Measurements from ENCODE around the gene HABP4. TPM values are rescaled to one million over a fixed set of nuclear protein-coding genes. Genes with fewer than 3 reads are reported as not detected.

HABP4 gene
- total and polyA plus RNA-seq, 9 of the 15 experiments (the other 6 are each of a cell fraction or from before 2014, with no cell fraction given), result 0.38 to 2.4 (median 1.9) TPM

DNA sequence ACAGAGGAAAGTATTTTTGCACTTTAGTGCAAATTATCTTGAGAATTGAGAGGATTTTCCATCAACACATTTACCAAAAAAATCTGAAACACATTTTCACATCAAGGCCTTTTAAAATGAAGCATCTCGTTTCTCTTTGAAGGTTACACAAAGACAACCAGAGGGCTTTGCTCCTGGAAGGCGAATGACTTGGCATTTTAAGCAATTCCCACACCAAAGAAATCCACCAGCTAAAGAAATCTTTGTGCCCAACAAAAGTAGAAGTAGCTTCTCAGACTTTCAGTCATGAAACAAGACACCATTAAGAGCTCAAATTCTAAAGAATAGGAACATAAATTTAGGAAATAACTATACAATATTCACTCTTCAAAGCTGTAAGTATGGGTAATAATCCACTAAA is 59.9 kb downstream of the HABP4 start:
- H3K9ac ChIP-seq (ENCODE audit: insufficient read depth in 1 of 2, low read depth in 2 of 2, low read length in 2 of 2), result no peak overlapping the region
- no TSS peak for BruUV-seq (replicated peaks)
- intact Hi-C loops (cut with micrococcal nuclease) (no loop called here), in situ Hi-C loops (cut with MboI) (no loop called here)
- no peak for ATAC-seq
- no peaks in the 10 kb centered on the region for H3K9me1 ChIP-seq (ENCODE audit: control insufficient read depth, insufficient read depth, low read length)
- no peak for DNase-seq (ENCODE audit: extremely low read depth in 1 of 4, low spot score in 3 of 4)
- H3K79me2 ChIP-seq (ENCODE audit: control insufficient read depth, insufficient read depth, low read length), result no peaks in the 10 kb centered on the region
- POLR2A ChIA-PET, result interaction anchor here (0.6 kb wide), 1 partner anchor 863 kb away, joined by 4 read pairs; no protein-coding TSS in a partner anchor
- H3K36me3 ChIP-seq (ENCODE audit: control insufficient read depth, insufficient read depth, low read length), result no peaks in the 10 kb centered on the region
- no peak overlapping the region for H2AFZ ChIP-seq (ENCODE audit: low read depth, low read length)
- H3K4me2 ChIP-seq (ENCODE audit: insufficient read depth, low read length), result no peak overlapping the region
- 6% methylated on average over 2 of the region's 2 CpGs for WGBS (ENCODE audit: insufficient coverage, low coverage, missing lambda C conversion rate)
- no peaks in the 10 kb centered on the region; a peak in 3 of 5 replicates for H3K27me3 ChIP-seq (ENCODE audit: control insufficient read depth in 2 of 2, insufficient read depth in 2 of 2, low read length in 2 of 2)
- no peak for FAIRE-seq
- H3K4me3 ChIP-seq, result no peak overlapping the region
- no peaks in the 10 kb centered on the region for H3K9me3 ChIP-seq (replicated peaks; ENCODE audit: control insufficient read depth, insufficient read depth, low read depth, low read length)
- CTCF ChIA-PET (ENCODE audit: low intra/inter-chr PET ratio), result no interaction called here
- no peaks in the 10 kb centered on the region for H3K4me1 ChIP-seq (replicated peaks in 1 of 2; ENCODE audit: control insufficient read depth in 2 of 2, insufficient read depth in 2 of 2, low read length in 2 of 2)
- H4K20me1 ChIP-seq (replicated peaks; ENCODE audit: control insufficient read depth, insufficient read depth, low read length), result no peaks in the 10 kb centered on the region
- H3K27ac ChIP-seq (ENCODE audit: extremely low read depth, low read depth, low read length), result no peak overlapping the region
- TF ChIP-seq, protein P1, sequence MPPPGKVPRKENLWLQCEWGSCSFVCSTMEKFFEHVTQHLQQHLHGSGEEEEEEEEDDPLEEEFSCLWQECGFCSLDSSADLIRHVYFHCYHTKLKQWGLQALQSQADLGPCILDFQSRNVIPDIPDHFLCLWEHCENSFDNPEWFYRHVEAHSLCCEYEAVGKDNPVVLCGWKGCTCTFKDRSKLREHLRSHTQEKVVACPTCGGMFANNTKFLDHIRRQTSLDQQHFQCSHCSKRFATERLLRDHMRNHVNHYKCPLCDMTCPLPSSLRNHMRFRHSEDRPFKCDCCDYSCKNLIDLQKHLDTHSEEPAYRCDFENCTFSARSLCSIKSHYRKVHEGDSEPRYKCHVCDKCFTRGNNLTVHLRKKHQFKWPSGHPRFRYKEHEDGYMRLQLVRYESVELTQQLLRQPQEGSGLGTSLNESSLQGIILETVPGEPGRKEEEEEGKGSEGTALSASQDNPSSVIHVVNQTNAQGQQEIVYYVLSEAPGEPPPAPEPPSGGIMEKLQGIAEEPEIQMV (tag; conservative IDR thresholded peaks at IDR 0.05; ENCODE audit: low read depth), result no peak
- TF ChIP-seq, protein P2, sequence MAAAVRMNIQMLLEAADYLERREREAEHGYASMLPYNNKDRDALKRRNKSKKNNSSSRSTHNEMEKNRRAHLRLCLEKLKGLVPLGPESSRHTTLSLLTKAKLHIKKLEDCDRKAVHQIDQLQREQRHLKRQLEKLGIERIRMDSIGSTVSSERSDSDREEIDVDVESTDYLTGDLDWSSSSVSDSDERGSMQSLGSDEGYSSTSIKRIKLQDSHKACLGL (CRISPR knock-in tag; IDR thresholded peaks at IDR 0.05; ENCODE audit: borderline replicate concordance, poor library complexity, severe bottlenecking), result no peak
- TF ChIP-seq, protein P3, sequence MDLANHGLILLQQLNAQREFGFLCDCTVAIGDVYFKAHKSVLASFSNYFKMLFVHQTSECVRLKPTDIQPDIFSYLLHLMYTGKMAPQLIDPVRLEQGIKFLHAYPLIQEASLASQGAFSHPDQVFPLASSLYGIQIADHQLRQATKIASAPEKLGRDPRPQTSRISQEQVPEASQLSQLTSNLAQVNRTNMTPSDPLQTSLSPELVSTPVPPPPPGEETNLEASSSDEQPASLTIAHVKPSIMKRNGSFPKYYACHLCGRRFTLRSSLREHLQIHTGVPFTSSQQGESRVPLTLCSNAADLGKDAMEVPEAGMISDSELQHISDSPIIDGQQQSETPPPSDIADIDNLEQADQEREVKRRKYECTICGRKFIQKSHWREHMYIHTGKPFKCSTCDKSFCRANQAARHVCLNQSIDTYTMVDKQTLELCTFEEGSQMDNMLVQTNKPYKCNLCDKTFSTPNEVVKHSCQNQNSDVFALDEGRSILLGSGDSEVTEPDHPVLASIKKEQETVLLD (IDR thresholded peaks at IDR 0.05), result no peak
- TF ChIP-seq, protein P4, sequence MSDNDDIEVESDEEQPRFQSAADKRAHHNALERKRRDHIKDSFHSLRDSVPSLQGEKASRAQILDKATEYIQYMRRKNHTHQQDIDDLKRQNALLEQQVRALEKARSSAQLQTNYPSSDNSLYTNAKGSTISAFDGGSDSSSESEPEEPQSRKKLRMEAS (CRISPR knock-in tag; IDR thresholded peaks at IDR 0.05), result no peak
- peak; percentile 58 for TF ChIP-seq NFE2 (IDR thresholded peaks at IDR 0.05; ENCODE audit: low read depth)
- TF ChIP-seq ELF4 (CRISPR knock-in tag; IDR thresholded peaks at IDR 0.05), result no peak
- no peak for TF ChIP-seq SRSF1 (IDR thresholded peaks at IDR 0.05; ENCODE audit: low read depth, low read length)
- no peak for TF ChIP-seq ZNF282 (CRISPR knock-in tag; IDR thresholded peaks at IDR 0.05)
- TF ChIP-seq MAFF (IDR thresholded peaks at IDR 0.05; ENCODE audit: low read length), result peak; percentile 14; the same call in 1 of the 2 replicates
- TF ChIP-seq, protein P5, sequence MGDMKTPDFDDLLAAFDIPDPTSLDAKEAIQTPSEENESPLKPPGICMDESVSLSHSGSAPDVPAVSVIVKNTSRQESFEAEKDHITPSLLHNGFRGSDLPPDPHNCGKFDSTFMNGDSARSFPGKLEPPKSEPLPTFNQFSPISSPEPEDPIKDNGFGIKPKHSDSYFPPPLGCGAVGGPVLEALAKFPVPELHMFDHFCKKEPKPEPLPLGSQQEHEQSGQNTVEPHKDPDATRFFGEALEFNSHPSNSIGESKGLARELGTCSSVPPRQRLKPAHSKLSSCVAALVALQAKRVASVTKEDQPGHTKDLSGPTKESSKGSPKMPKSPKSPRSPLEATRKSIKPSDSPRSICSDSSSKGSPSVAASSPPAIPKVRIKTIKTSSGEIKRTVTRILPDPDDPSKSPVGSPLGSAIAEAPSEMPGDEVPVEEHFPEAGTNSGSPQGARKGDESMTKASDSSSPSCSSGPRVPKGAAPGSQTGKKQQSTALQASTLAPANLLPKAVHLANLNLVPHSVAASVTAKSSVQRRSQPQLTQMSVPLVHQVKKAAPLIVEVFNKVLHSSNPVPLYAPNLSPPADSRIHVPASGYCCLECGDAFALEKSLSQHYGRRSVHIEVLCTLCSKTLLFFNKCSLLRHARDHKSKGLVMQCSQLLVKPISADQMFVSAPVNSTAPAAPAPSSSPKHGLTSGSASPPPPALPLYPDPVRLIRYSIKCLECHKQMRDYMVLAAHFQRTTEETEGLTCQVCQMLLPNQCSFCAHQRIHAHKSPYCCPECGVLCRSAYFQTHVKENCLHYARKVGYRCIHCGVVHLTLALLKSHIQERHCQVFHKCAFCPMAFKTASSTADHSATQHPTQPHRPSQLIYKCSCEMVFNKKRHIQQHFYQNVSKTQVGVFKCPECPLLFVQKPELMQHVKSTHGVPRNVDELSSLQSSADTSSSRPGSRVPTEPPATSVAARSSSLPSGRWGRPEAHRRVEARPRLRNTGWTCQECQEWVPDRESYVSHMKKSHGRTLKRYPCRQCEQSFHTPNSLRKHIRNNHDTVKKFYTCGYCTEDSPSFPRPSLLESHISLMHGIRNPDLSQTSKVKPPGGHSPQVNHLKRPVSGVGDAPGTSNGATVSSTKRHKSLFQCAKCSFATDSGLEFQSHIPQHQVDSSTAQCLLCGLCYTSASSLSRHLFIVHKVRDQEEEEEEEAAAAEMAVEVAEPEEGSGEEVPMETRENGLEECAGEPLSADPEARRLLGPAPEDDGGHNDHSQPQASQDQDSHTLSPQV (IDR thresholded peaks at IDR 0.05), result no peak
- no peak for TF ChIP-seq NFIC (IDR thresholded peaks at IDR 0.05)
